ENCODE results near the gene PAGR1.

Gene PAGR1

DNA sequence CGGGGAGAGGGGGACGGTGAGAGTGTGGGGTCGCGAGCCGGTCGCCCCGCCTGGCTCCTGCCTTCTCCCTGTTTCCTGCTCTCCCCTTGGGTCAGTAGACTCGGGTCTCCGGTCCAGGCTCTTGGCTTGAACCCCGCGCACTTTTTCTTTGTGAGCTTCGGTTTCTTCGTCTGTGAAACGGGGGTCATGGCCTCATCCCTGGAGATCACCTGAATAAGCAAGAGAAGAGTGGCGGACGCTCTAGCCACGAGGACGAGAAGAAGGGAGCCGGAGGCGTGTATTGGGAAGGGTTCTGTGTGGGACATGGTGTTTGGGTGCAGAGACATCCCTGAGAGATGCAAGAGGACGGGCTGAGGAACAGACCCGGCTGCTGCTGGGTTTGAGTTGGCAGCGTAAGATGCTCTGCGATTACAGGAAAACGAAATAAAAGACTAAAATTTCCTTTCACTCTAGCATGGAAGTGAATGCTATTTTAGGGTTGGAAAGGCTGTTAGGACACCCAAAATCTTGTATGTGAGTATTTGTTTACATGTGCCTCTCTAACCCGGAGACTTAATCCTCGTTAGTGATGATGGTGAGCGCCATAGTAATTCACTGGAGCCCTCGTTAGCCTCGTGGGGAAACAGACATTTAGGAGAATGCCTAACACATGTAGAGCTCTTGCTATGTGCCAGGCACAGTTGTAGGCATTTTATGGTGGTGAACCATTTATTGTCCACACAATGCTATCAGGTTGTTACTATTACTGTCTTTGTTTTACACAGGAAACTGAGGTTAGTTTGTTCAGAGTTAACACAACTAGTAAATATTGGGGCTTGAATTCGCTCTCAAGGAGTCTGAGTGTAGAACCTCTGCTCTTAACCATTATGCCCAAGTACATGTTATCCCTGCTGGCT, 24.8 kb upstream of the PAGR1 start:
- TF ChIP-seq CTCF (IDR thresholded peaks at IDR 0.05): no peak

GRCh38 chr16:29791845-29792807, 23.8 kb upstream of the PAGR1 start:
- no peak for TF ChIP-seq CTCF (IDR thresholded peaks at IDR 0.05)

DNA sequence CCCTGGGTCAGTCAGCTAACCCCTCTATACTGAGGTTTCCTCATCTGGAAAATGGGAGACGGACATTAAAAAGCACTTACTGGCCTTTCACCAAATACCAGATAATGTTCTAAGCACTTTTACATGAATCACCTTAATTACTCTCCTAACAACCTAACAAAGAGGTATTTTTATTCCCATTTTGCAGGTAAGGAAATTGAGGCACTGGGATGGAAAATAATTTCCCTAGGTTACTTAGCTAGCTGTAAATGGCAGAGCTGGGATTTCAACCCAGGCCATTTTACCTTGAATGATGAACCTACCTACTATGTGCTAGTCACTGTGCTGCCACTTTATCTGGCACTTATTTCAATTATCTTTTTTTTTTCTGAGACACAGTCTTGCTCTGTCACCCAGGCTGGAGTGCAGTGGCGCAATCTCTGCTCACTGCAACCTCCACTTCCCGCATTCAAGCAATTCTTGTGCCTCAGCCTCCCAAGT, 21.7 kb upstream of the PAGR1 start:
- no peak for TF ChIP-seq CTCF (IDR thresholded peaks at IDR 0.05)

GRCh38 chr16:29802416-29802935, 13.5 kb upstream of the PAGR1 start:
- TF ChIP-seq CTCF (IDR thresholded peaks at IDR 0.05): no peak

GRCh38 chr16:29804020-29804419, 11.9 kb upstream of the PAGR1 start:
- no peak for TF ChIP-seq CTCF (IDR thresholded peaks at IDR 0.05)

- TF ChIP-seq CTCF (IDR thresholded peaks at IDR 0.05): no peak
Measured at GRCh38 chr16:29804455-29805231, 11.3 kb upstream of the PAGR1 start.
